Activated T-cell treated with anti-CD3 and anti-CD28 coated beads for 24 hours (primary cell): ENCODE data around the gene MIP.
"Not testable (repeated sequence)": the region's sequence is repeated elsewhere in the genome, so short reads cannot be mapped to it uniquely, and the experiment has no call there.

Source experiments
- DNase-seq: peaks from one replicate; pipeline ENCODE4 v3.0.0-alpha.2; 2020; ENCODE audit warnings: low read depth

The MIP gene

DNA sequence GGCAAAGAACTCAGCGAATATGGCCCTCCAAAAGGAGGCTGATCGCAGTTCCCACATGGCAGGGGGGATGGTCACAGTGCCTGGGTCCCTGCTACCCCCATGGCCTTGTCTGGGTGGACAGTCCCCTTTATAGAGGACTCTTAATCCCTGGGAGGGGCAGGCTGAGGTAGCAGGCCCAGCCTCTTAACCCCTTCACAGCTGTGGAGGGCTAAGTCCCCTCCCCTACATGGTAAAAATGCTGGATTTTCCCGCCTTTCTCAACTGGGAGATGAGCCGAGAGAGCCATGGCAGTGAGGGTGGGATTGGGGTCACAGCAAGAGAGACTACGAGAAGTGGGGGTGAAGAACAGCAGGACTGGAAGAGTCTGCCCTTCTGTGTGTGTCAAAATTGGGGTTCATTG, at the start of gene MIP:
Gene MIP, minus strand, starts transcription at position 101 of the 400 bp plus-strand sequence. Its CDS starts 44 bp downstream, at position 57.
- no peak for DNase-seq

DNA sequence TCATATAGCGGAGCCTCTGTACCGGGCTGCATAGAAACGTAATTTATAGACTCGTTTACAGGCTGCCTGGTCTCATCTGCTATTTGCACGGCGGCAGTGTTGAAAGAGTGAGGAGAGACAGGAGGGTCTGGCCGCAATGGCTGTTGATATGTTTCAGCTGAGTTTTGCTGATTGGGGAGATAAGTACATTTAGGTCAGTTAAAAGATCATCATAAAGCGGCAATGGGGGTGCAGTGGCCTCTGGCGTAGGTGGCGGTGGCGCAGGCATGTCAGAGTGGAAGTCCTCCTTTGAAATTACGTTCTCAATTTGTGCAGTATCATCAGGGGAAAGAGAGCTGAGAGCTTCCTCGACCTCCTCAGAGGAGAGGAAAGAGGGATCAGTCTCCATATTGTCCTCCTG, 45.4 kb upstream of the MIP start:
- not testable (repeated sequence) for DNase-seq

DNA sequence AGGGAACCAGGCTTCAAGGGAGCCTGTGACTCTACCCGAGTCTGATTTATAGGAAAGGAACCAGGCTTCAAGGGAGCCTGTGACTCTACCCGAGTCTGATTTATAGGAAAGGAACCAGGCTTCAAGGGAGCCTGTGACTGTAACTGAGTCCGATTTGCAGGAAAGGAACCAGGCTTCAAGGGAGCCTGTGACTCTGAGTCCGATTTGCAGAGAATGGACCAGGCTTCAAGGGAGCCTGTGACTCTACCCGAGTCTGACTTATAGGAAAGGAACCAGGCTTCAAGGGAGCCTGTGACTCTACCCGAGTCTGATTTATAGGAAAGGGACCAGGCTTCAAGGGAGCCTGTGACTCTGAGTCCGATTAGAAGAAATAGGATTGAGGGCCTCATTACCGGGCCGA, 45.0 kb upstream of the MIP start:
- not testable (repeated sequence) for DNase-seq

DNA sequence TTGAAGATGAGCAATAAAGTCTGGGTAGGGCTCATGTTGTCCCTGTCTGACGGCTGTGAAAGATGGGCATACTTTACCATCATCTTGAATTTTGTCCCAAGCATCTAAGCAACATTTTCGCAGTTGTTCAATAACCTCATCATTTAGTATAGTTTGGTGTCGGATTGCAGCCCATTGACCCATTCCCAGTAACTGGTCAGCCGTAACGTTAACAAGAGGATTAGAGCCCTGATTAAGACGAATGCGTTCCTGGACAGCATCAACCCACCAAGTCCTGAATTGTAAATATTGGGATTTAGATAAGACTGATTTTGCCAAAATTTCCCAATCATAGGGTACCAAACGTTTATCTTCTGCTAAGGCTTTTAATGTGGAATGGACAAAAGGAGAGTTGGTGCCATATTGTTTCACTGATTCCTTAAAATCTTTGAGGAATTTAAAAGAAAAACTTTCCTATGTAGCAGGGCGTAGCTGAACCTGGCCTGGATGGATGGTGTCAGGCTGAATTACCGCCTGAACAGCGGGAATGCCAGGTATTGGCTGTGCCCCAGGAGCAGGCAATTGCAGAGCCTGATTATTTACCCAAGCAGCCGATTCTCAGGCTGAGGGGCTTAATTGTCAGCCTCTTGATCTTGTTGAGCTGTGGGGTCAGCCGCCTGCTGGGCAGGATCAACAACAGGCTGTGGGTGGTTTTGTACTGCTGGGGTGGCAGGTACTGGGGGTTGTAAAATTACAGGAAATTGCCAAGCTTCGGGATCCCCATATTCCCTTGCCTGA, 43.9 kb upstream of the MIP start:
- DNase-seq = not testable (repeated sequence)

DNA sequence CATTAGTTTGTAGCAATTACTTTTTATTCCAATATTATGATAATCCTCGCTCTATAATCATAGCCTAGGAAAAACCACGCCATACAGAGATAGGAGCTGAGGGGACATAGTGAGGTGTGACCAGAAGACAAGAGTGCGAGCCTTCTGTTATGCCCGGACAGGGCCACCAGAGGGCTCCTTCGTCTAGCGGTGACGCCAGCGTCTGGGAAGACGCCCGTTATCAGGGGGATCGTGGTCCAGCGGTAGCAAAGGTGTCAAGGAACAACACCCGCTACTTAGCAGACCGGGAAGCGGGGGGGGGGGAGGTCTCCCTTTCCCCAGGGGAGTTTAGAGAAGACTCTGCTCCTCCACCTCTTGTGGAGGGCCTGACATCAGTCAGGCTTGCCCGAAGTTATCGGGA, 42.2 kb upstream of the MIP start:
- peak; percentile 48 for DNase-seq

DNA sequence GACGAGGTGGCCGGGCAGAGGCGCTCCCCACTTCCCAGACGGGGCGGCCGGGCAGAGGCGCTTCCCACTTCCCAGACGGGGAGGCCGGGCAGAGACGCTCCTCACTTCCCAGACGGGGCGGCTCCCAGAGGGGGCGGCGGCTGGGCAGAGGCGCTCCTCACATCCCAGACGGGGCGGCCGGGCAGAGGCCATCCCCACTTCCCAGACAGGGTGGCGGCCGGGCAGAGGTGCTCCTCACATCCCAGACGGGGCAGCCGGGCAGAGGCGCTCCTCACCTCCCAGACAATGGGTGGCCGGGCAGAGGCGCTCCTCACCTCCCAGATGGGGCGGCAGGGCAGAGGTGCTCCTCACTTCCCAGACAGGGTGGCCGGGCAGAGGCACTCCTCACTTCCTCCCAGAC, 40.0 kb upstream of the MIP start:
- DNase-seq = not testable (repeated sequence)

DNA sequence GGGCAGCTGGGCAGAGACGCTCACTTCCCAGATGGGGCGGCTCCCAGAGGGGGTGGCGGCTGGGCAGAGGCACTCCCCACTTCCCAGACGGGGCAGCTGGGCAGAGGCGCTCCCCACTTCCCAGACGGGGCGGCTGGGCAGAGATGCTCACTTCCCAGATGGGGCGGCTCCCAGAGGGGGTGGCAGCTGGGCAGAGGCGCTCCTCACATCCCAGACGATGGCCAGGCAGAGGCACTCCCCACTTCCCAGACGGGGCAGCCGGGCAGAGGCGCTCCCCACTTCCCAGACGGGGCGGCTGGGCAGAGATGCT, 39.6 kb upstream of the MIP start:
- DNase-seq = not testable (repeated sequence)

DNA sequence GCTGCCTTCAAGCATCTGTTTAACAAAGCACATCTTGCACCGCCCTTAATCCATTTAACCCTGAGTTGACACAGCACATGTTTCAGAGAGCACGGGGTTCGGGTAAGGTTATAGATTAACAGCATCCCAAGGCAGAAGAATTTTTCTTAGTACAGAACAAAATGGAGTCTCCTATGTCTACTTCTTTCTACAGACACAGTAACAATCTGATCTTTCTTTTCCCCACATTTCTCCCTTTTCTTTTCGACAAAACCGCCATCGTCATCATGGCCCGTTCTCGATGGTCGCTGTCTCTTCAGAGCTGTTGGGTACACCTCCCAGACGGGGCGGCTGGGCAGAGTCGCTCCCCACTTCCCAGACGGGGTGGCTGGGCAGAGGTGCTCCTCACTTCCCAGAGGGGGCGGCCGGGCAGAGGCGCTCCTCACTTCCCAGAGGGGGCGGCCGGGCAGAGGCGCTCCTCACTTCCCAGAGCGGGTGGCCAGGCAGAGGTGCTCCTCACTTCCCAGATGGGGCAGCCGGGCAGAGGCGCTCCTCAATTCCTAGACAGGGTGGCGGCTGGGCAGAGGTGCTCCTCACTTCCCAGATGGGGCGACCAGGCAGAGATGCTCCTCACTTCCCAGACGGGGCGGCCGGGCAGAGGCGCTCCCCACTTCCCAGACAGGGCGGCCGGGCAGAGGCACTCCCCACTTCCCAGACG, 39.1 kb upstream of the MIP start:
- not testable (repeated sequence) for DNase-seq

DNA sequence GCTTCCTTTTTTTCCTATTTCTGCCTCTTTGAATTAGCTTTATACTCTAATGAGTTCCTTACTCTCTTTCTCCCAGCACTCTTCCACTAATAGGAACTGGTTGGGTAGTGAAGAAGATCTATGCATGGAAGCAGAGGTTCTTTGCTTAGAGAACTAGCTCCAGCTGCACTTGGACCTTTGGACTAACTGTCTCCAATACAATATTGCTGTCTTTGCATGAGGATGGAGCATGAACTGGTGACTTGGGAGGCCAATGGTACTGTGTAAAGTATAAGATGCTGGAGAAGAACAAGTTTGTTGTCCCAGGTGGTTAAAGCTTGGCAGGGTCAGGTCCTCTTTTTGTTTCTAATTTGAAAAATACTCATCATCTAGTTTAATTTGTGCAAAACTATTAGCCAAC, 35.9 kb upstream of the MIP start:
- DNase-seq = no peak

DNA sequence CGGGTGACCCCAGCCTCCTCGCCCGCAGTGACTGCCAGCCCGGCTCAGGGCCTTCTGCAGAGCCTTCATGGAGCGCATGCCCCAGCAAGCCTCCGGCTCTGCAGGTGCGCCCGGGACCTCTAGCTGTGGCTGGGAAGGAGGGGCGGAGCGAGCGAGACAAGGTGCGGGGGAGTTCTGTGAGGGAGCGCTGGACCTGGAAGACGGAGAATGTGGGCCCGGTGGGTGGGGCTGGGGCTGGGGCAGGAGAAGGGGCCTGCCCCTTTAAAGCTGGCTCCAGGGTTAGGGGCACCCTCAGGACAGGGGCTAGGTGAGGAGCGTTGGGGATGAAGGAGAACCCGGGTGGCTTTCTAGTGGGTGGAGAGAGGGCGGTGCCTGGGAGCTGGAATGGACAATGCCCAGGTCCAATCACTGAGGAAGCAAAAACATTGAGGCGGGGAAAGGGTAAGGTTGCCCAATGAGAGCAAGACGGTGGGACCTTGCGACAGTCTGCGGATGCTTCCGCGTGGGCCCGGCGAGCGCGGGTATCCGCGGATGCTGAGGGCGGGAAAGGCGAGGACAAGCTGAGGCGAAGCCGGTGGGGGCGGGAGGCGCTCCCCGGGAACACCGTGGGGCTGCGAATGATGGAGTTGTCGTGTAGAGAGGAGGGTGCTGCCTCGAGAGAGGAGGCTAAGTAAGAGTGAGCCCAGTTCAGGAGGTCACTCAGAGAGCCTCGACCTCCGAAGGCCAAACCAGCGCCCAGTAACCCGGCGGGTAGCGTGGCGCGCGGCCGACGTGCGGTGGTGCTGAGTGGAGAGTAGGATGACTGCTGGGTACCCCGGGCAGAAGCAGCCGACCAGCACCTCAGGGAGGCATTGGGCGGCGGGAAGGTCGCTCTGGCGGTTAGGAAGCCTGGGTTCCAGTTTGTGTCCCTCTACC, 33.8 kb upstream of the MIP start, which contains the start of gene GLS2:
Gene GLS2, minus strand, starts transcription at position 121 of the 915 bp plus-strand sequence. Its CDS starts 43 bp downstream, at position 78.
- peak; percentile 55 for DNase-seq

DNA sequence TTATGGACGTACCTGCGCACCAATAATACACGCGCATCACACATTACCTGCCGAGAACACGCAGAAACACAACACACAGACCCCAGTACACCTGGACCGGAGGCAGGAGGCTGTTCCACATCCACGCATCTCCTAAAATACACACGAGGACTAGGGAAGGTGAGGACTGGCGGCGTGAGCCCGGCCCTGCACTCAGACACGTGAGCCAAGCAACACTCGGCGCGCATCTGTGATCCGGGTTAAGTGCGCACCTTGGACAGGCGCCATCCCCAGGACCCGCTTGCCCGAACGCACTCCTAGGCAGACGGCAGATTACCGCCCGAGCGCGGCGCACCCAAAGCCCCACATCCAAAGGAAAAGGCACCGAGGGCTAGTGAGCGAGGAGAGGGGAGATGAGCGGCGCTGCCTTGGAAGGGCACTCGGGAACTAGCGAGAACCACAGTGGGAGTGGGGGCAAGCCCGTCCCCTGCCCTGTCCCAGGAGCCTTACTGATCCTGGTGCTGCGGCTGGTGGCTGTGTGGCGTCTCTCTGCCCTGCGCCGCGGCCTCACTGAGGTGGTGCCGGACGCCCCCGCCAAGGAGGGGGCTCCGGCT, 33.1 kb upstream of the MIP start:
- no peak for DNase-seq

DNA sequence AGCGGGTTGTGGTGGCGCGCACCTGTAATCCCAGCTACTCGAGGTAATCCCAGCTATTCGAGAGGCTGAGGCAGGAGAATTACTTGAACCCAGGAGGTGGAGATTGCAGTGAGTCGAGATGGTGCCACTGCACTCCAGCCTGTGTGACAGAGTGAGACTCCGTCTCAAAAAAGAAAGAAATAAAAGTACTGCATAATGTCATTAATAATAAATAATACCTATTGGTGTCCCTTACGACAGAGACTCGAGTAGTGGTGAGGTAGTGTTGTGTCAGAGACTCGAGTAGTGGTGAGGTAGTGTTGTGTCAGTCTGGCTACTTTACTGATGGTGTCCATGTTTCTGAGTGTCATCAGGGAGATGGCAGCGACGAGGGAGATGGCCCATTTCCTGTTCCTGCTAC, 32.2 kb upstream of the MIP start:
- DNase-seq = no peak

DNA sequence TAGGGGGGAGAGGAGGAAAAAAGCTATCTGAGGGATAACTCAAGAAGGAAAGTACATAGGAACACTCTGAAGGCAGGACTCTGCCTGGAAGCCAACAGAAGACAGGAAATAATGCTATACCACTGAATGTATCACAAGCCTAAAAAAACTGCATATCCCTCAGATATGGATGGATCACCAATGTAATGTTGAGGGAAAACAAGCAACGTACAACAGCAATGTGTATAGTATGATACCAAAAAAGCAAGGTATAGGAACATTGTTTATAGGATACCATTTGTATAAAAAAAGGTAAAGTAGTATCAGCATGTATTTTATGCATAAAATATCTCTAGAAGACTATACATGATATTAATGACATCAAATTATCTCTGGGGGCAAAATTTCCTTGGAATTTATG, 30.1 kb upstream of the MIP start:
- no peak for DNase-seq

DNA sequence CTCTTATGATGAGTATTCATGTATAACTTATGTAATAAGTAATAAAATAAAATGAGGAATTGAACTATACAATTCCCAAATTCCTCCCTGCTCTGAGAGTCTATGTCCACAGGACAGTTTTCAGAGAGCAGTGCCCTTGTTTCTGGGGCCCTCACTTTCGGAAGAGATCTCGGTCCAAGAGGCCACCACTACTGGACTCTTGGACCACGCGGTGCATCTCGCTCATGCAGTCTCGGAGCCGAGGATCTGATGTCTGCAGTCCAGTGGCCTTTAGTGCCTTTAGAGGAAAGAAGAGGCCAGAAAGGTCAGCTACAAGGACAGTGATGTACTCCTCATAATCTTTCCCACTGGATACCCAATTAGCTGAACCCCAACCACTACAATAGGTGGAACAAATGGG, 25.2 kb upstream of the MIP start:
- DNase-seq = no peak

DNA sequence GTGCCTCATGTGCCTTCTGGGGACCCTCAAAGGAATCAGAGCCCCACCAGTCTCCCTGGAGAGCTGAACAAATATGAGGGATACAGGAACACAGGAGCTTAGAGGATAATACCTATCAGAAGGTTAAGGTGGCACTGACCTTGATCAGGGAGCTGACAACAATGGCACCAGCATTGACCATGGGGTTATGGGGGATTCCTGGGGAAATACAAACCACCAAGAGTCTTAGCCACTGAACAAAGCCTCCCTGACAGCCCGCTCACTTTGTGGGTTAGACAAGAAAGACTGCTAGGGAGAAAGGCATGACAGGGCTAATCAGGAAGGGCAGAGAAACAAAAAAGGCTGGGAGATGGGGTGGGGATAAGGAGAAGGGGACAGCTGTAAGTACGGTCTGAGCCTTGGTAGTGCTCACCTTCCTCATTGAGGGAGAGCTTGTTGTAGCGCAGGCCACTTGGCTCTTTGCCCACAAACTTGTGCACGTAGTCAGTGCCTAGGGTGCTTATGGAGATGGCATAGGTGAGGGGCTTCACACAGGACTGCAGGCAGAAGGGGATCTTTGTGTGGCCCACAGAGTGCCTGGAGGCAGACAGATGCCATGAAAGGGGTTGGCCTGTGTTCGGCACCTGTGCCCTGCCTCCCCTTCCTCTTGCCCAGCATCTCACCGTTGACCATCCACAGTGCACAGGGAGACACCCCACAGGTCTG, 23.2 kb upstream of the MIP start:
- DNase-seq = no peak

DNA sequence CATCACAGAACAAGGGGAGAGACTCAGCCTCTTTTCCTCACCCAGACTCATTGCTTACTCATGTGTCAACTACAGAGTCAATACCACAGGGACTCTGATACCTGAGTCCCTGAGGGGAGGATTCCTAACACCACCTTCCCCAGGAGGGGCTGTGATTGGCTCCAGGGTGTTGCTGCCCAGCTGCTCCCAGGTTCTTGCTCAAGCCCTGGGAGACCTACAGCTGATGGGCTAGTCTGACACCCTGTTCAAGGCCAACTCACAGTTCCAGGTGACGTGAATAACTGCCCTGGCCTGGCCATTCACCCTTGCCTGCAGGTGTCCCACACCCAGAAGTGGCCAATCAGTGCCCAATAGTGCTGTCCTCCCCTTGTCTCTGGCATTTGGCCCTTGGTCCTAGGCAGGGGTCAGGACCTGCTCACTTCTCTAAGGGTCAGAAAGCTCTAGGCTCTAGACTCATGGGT, 22.5 kb upstream of the MIP start:
- DNase-seq = no peak

DNA sequence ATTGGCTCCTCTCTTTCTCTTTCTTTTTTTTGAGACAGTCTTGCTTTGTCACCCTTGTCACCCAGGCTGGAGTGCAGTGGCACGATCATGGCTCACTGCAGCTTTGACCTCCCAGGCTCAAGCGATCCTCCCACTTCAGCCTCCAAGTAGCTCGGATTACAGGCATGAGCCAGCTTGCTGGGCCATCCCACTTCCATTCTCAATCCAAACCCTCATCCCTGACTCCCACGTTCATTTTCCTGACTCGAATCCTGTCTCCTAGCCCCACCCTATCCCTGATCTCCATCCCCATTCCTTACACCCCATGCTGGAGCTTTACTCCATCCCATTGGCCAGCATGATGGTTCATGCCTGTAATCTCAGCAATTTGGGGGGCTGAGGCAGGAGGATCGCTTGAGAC, 21.7 kb upstream of the MIP start:
- DNase-seq = no peak

DNA sequence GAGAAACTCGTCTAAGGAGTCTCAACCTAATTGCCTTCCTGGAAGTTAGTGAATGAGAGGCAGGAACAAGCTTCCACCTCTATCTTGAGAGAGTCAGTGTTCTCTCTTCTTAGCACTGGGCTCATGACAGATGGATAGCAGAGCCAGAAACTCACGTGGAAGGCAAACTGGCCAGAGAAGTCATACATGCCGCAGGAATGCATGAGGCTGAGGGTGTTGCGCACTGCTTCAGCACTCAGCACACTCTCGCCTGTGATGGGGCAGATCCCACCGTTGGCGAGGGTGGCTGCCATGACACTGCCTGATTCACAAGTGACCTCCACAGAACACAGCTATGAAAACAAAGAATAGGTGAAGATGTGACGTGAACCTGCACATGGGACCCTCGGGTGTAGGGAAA, 19.9 kb upstream of the MIP start:
- no peak for DNase-seq

DNA sequence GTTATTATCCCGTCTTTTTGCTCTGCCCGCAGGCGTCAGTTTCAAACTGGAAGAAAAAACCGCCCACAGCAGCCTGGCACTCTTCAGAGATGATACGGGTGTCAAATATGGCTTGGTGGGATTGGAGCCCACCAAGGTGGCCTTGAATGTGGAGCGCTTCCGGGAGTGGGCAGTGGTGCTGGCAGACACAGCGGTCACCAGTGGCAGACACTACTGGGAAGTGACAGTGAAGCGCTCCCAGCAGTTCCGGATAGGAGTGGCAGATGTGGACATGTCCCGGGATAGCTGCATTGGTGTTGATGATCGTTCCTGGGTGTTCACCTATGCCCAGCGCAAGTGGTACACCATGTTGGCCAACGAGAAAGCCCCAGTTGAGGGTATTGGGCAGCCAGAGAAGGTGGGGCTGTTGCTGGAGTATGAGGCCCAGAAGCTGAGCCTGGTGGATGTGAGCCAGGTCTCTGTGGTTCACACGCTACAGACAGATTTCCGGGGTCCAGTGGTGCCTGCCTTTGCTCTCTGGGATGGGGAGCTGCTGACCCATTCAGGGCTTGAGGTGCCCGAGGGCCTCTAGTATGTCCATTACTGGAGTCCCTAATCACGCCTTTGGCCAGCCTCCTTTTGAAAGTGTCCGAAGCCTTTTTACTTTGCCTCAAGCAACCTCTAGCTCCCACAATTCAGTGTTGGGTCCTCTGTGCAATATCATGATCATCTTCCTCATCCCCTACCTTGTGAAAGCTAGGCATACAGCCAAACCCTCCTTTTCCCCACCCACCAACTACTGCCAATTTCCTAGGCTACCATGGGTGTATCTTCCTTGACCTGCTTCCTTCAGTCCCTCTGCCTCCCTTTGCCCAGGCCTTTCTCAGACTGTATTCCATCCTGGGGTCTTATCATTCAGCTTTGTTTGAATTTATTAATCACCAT, 14.8 kb upstream of the MIP start:
- no peak for DNase-seq
